ENCODE results near the gene CAMTA2. TPM values are rescaled to one million over a fixed set of nuclear protein-coding genes. Genes with fewer than 3 reads are reported as not detected.

The CAMTA2 gene
- total RNA-seq, 1 donor from 2014 or later = 34.1 TPM

GRCh38 chr17:4937553-4937952 is 49.9 kb downstream of the CAMTA2 start:
- TF ChIP-seq CTCF (IDR thresholded peaks at IDR 0.05; ENCODE audit: unreplicated experiment) = no peak

GRCh38 chr17:4936436-4936835 is 51.0 kb downstream of the CAMTA2 start:
- Mint-ChIP-seq H3K27ac (no peak overlapping the region), H3K36me3 (ENCODE audit: insufficient read depth) (peaks cover 5% of the 10 kb centered on the region), H3K4me1 (ENCODE audit: low read depth) (peaks cover 16% of the 10 kb centered on the region), H3K9me3 (ENCODE audit: low read depth) (no peaks in the 10 kb centered on the region), H3K4me3 (ENCODE audit: low read depth) (no peak overlapping the region), H3K27me3 (no peaks in the 10 kb centered on the region)
- TF ChIP-seq CTCF (IDR thresholded peaks at IDR 0.05; ENCODE audit: unreplicated experiment) = no peak
- no peak for DNase-seq (ENCODE audit: low spot score, unreplicated experiment)

More at GRCh38 chr17:4937553-4937952, 49.9 kb downstream of the CAMTA2 start:
- no peaks in the 10 kb centered on the region for H3K27me3 Mint-ChIP-seq
- H3K9me3 Mint-ChIP-seq (ENCODE audit: low read depth) = no peaks in the 10 kb centered on the region
- H3K36me3 Mint-ChIP-seq (ENCODE audit: insufficient read depth) = peaks cover 5% of the 10 kb centered on the region
- no peak for DNase-seq (ENCODE audit: low spot score, unreplicated experiment)
- H3K4me3 Mint-ChIP-seq (ENCODE audit: low read depth) = no peak overlapping the region
- peaks cover 21% of the 10 kb centered on the region for H3K4me1 Mint-ChIP-seq (ENCODE audit: low read depth)
- no peak overlapping the region for H3K27ac Mint-ChIP-seq

DNA sequence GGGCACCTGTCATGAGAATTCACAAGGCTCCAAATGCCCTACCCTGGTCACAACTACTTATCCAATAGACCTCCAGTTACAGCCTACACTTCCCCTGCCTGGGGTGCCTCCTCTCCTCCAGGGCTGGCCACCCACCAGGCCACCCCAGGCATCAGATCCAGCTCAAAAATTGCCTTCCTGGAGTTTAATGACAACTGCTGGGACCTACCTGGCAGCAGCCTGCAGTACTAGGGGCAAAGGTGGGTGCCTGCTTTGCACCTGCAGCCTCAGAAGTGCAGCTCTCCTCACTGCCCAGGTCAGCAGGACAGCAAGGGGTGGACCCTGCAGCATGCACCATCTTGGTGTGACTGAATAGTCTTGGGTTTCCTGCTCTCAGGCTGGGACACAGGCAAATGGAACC is 51.8 kb downstream of the CAMTA2 start:
- H3K9me3 Mint-ChIP-seq (ENCODE audit: low read depth) = no peaks in the 10 kb centered on the region
- H3K4me1 Mint-ChIP-seq (ENCODE audit: low read depth) = peaks cover 9% of the 10 kb centered on the region
- no peak for TF ChIP-seq CTCF (IDR thresholded peaks at IDR 0.05; ENCODE audit: unreplicated experiment)
- DNase-seq (ENCODE audit: low spot score, unreplicated experiment) = no peak
- no peaks in the 10 kb centered on the region for H3K27me3 Mint-ChIP-seq
- no peak overlapping the region for H3K4me3 Mint-ChIP-seq (ENCODE audit: low read depth)
- H3K36me3 Mint-ChIP-seq (ENCODE audit: insufficient read depth) = peaks cover 4% of the 10 kb centered on the region
- no peak overlapping the region for H3K27ac Mint-ChIP-seq

DNA sequence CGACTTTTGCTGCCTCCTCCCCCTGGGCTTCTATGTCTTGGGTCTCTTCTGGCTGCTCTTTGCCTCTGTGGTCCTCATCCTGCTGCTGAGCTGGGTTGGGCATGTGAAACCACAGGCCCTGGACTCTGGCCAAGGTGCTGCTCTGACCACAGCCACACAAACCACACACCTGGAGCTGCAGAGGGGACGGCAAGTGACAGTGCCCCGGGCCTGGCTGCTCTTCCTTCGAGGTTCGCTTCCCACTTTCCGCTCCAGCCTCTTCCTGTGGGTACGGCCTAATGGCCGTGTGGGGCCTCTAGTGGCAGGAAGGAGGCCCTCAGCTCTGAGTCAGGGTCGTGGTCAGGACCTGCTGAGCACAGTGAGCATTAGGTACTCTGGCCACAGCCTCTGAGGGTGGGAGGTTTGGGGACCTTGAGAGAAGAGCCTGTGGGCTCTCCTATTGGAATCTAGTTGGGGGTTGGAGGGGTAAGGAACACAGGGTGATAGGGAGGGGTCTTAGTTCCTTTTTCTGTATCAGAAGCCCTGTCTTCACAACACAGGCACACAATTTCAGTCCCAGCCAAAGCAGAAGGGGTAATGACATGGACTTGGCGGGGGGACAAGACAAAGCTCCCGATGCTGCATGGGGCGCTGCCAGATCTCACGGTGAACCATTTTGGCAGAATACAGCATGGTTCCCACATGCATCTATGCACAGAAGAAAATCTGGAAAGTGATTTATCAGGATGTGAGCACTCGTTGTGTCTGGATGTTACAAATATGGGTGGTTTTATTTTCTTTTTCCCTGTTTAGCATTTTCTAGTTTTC is 53.1 kb downstream of the CAMTA2 start:
- H3K36me3 Mint-ChIP-seq (ENCODE audit: insufficient read depth) = peaks cover 4% of the 10 kb centered on the region
- peak; percentile 38 for TF ChIP-seq CTCF (IDR thresholded peaks at IDR 0.05; ENCODE audit: unreplicated experiment)
- no peaks in the 10 kb centered on the region for H3K27me3 Mint-ChIP-seq
- H3K27ac Mint-ChIP-seq = peak overlapping the region; percentile 81
- DNase-seq (ENCODE audit: low spot score, unreplicated experiment) = no peak
- H3K4me3 Mint-ChIP-seq (ENCODE audit: low read depth) = no peak overlapping the region
- peaks cover 9% of the 10 kb centered on the region for H3K4me1 Mint-ChIP-seq (ENCODE audit: low read depth)
- H3K9me3 Mint-ChIP-seq (ENCODE audit: low read depth) = no peaks in the 10 kb centered on the region

- Mint-ChIP-seq H3K4me1 (ENCODE audit: low read depth) (peaks cover 4% of the 10 kb centered on the region), H3K4me3 (ENCODE audit: low read depth) (no peak overlapping the region), H3K36me3 (ENCODE audit: insufficient read depth) (peaks cover 4% of the 10 kb centered on the region)
These were observed 53.8 kb downstream of the CAMTA2 start for GRCh38 chr17:4933646-4934045.

More at GRCh38 chr17:4933646-4934045, 53.8 kb downstream of the CAMTA2 start:
- H3K27ac Mint-ChIP-seq = no peak overlapping the region
- TF ChIP-seq CTCF (IDR thresholded peaks at IDR 0.05; ENCODE audit: unreplicated experiment) = no peak
- H3K27me3 Mint-ChIP-seq = no peaks in the 10 kb centered on the region
- no peaks in the 10 kb centered on the region for H3K9me3 Mint-ChIP-seq (ENCODE audit: low read depth)
- no peak for DNase-seq (ENCODE audit: low spot score, unreplicated experiment)
